Mesenteric fat pad (tissue), 1 donor: Measurements from ENCODE around the gene ZNFX1. TPM values are rescaled to one million over a fixed set of nuclear protein-coding genes. Genes with fewer than 3 reads are reported as not detected.
"Not testable (repeated sequence)": the region's sequence is repeated elsewhere in the genome, so short reads cannot be mapped to it uniquely, and the experiment has no call there.

Source experiments
- DNase-seq: peaks from one replicate; pipeline ENCODE4 v3.0.0-alpha.2; 2020; ENCODE audit warnings: low spot score
- long read RNA-seq: library from polyadenylated mRNA; unstranded; transcript quantifications from one replicate; pipeline ENCODE4 v2.0.0, GENCODE V29; 2020
- total RNA-seq: library from RNA; stranded (reverse); fragmentation: NEBNext Ultra II Directional; extraction: Animal tissue kit (Norgen Biotek cat#: 25700); gene quantifications from one replicate; pipeline ENCODE4 v1.2.1, GENCODE V29; 2021
- donor health status: DM: yes; HTN: yes; CAD: no.

ZNFX1 gene
- total RNA-seq, result 43.4 TPM
- long read RNA-seq, partial matches to known transcripts, result 234 of 288 reads
- long read RNA-seq, other reads (novel, unspliced or antisense), result 53 of 288 reads

DNA sequence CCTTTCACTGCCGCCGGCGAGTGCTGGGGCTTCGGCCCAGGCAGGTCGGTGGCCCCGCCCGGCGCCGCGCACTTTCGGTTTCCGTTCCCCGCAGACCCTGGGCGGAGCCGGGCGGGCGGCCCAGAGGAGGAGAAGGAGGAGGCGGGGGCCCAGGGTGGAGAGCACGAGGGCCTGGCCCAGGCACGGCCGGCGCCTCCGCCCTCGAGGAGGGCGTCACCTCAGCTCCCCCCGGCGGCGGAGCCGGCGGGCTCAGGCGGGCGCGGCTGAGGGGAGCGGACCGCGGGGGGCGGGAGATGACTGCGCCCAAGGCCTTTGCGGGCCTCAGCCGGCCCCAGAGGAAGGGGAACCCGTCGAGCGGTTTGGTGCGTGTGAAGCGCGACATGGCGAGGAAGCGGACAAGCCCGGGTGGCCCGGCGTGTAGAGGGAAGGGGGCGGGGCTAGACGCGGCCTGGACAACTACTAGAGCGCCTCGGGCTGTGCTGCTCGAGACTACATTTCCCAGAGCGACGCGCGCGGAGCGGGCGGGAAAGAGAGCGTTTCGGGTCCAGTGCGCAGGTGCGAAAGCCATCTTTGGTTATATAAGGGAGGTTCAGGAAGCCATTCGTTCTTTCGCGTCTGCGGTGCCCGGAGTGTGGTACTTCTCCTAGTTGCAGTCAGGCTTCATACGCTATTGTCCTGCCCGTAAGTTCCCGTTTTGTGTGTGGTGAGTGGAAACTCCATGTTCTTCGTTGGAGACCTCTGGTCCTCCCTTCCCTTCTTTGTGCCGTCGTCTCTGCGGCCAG, at the start of gene ZNFX1:
TSS of gene ZNFX1 (minus strand) at position 22 of the 782 bp plus-strand sequence. CDS start 2,218 bp downstream, outside the sequence.
- DNase-seq, result peak; percentile 99

DNA sequence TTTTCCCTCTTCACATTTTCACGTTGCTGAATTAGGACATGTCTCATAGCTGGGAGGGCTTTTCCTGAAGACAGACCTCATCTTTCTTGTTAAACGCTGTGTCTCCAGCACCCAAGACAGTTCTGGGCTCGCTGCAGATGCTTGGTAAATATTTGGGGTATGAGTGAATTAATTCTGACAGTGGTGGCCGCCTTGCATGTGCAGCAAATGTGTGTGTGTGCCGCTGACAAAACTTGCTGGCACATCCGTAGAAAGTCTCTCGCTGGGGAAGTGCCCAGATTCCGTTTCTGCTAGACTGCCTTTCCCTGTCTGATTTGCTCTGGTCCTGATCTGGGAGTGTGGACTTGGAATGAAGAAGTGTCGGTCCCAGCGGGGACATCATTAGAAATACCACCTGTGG, 48.2 kb upstream of the ZNFX1 start:
- DNase-seq, result no peak

DNA sequence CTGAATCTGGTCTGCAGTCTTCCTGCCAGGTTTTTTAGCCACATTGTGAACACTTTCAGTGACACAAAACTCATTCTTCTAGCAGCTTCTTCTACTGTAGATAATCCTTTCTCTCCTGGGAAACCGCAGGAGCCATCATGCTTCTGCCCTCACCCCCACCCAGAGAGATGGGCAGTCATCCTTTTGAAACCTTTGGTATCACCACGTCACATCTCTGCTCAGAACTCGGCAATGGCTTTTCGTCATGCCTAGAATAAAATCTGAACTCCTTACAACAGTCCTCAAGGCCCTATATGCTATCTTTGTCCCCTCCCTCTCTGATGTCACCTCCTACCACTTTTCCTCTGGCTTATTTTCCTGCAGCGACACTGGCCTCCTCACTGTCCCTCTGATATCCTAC, 46.4 kb upstream of the ZNFX1 start:
- no peak for DNase-seq

DNA sequence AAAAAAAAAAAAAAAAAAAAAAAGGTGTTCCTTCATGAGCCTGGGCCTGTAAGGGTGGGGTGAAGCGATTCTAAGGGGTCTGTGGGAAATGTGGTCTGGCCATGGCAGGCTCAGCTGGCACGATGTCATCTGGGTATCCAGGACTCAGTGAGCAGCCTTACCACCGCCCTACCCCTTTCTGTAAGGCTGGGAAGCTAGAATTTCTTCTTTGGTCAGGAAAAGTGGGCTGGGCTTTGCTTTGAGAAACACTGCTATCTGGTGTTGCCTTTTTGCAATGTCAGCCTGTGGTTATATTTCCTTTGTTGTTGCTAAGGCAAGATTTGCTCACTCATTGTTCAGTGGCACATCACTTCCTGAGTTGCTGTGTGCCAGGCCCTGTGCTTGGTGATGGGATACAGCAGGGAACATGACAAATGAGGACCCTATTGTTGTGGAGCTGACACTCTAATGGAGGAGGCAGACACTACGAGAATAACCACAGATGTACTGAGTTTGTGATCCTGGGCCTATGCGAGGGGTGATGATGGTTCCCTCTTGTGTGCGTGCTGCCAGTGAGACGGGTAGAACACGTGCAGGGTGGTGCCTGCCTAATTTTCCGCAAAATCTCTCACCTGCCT, 45.9 kb upstream of the ZNFX1 start:
- no peak for DNase-seq

DNA sequence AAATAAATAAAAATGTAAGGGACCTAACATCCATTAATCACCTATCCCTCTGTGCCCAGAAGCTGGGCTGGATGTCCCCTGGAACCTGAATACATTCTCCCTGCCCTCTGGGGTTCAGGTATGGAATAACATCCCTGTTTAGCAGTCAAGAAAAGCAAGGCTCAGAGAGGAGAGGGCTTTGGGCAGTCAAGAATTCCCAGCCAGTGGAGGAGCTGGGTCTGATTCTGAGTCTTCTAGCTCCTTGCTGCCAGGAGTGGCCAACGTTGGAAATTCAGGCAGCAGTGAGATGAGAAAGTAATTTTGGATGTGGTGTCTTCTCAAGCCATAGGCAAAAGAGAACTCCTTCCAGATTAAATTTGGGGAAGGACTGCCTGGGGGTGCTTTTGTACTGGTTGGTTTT, 42.6 kb upstream of the ZNFX1 start:
- DNase-seq, result no peak

DNA sequence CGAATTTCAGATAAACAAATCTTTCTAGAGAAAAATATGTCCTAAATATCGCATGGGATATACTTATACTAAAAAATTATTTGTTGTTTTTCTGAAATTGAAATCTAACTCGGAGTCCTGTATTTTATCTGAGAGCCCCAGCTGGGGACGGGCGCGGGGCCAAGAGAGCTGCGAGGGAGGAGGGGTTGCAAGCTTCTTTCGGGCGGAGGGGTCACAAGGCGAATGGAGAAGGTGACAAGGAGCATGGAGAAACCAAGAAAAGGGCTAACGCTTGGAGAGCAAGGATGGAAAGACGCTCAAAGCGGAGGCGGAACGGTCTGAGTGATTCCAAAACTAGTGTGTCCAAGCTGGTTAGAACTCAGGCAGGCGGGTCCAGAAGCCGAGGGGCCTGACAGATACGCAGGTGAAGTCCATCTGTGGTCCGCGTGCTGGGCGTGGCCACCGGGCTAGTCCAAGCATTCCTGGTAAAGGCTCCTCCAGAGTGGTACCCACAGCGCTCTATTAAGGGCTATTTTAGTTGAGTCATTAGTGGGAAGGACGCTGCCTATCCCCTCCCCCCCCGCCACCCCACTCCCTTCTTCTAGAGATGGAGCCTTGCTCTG, 41.5 kb upstream of the ZNFX1 start:
- no peak for DNase-seq

DNA sequence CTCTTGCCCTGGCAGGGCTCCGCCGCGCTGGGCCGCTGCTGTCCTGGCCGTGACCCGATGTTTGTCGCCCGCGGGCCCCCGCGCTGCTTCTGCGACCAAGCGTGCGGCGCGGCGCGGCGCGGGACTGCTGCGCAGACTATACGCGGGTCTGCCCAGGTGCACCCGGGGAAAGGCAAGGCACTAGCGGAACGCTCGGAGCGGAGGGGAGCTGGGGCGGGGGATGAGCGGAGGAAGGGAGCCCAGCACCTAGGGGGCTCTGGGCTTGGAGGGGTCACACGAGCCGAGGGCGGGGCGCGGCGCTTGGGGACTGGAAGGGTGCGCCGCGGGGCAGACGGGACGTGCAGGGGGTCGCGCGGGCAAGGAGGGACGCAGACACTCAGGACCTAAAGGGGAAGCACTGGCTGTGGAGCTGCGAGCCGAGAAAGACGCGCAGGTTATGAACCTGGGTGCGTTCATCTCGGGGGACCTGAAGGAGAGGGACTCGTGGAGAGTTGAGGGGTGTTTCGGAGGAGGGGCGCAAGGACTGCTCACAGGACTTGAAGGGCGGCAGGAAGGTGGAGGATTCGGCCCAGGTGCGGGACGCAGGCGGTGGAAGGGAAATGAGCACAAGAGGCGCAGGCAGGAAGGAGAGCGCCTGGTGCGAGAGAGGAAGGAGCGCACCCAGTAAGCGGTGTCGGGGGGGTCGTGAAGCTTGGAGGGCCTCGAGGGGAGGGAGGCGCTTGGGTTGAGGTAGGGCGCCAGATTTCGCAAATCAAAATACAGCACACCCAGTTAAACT, 40.8 kb upstream of the ZNFX1 start:
- DNase-seq, result no peak

DNA sequence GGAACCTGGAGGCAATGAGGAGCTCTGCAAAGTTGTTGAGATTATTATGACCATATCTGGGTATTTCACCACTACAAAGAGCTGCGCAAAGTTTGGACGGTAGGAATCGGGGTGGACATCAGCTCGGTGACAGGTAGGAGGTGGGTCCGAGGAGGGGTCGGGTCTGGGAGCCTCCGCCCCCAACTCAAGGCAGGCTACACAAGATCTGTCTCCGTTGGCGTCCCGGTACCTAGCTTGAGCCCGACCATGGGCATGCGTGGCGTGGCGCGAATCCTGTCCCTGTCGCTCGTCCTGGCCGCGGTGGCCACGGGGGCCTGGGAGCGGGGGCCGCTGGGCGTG, 40.2 kb upstream of the ZNFX1 start:
- no peak for DNase-seq

DNA sequence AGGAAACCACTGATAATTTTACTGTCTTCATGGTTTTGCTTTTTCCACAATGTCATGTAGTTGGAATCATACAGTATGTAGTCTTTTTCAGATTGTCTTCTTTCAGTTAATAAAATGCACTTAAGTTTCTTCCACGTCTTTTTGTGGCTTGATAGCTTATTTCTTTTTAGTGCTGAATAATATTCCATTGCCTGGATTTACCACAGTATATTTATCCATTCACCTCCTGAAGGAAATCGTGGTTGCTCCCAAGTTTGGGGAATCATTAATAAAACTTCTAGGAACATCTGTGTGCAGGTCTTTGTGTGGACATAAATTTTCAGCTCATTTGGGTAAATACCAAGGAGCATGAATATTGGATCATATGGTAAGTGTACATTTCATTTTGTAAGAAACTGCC, 38.8 kb upstream of the ZNFX1 start:
- DNase-seq, result no peak

DNA sequence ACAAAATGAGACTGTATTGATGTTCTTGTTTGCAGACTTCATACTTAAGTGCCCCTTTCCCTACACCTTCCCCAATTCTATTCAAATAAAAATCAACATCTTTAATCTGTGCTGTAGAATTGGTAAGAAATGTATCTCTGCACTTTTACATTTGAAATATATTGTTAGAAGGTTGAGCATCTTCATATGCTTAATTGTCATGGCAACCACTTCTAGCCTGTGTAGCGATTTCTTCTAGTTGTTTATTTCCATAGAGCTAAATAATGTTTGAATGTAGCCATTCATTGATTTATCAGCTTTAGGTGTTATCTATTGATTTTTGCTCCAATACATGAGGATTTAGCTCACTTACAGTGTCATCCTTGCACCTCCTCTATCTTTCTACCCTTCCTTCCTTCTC, 37.7 kb upstream of the ZNFX1 start:
- no peak for DNase-seq

DNA sequence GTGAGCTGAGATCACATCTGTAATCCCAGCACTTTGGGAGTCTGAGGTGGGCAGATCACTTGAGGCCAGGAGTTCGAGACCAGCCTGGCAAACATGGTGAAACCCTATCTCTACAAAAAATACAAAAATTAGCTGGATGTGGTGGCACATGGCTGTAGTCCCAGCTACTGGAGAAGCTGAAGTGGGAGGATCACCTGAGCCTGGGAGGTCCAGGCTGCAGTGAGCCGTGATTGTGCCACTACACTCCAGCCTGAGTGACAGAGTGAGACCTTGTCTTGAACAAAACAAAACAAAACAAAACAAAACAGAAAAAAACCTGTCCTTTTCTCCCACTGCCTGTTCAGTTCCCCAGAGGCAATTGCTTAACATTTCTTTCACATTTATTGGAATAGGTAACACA, 36.2 kb upstream of the ZNFX1 start:
- DNase-seq, result not testable (repeated sequence)

DNA sequence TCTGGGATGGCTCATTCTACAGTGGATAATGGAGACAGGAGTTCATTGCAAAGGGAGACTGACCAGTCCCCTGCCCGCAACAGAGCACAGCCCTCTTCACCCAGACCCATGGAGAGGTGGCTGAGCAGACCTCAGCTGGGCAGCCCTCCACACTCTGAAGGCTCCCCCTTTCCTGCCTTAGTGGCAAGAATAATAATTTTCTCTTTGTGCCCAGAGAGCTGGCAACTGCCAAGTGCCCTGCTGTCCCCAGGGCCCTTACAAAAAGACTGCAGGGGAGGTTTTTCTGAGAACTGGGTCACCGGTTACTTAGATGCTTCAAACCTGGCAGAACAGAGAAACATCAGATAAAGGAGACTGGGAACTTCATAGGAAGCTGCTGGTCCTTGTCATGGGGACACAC, 35.4 kb upstream of the ZNFX1 start:
- no peak for DNase-seq

DNA sequence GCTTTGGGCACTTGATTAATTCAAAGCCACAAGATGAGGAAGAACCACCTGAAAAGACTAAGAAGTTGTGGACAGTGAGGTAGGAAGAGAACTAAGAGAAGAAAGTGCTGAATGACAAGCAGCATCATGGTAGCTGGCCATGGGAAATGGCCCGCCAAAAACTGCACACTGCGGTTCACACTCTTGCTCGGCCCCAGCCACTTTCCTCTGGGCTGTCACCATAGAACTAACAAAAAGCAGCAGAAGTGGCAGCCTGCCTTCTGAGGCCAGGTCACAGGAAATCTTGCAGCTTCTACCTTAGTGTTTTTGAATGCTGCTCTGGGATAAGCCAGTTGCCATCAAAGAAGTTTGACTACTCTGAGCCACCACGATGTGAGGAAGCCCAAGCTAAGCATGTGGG, 34.8 kb upstream of the ZNFX1 start:
- no peak for DNase-seq

DNA sequence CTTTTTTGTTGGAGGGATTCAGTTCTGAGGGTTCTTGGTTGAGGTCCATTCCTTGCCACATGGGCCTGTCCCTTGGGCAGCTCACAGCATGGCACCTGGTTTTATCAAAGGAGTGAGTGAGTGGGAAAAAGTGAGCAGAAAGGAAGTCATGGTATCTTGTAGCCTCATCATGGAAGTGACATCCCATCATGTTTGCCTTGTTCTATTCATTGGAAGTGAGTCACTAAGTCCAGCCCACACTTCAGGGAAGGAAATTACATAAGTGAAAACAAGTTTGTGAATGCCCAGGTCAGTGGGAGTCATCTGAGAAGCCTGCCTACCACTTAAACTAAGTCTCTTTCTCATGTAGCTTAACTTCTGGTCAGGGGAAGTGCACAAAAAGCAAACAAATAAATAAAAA, 32.8 kb upstream of the ZNFX1 start:
- DNase-seq, result no peak

DNA sequence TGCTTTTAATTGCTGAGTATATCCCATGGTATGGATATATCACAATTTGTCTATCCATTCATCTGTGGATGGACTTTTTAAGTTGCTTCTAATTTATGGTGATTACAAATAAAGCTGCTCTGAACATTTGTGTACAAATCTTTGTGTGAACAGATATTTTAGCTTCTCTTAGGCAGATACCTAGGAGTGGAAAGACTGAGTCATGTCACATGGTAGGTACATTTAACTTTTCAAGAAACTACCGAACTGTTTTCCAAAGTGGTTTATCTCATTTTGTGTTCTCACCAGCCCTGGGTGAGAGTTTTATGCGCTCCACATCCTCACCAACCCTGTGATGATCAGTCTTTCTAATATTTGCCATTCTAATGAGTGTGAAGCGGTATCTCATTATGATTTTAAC, 31.0 kb upstream of the ZNFX1 start:
- no peak for DNase-seq

DNA sequence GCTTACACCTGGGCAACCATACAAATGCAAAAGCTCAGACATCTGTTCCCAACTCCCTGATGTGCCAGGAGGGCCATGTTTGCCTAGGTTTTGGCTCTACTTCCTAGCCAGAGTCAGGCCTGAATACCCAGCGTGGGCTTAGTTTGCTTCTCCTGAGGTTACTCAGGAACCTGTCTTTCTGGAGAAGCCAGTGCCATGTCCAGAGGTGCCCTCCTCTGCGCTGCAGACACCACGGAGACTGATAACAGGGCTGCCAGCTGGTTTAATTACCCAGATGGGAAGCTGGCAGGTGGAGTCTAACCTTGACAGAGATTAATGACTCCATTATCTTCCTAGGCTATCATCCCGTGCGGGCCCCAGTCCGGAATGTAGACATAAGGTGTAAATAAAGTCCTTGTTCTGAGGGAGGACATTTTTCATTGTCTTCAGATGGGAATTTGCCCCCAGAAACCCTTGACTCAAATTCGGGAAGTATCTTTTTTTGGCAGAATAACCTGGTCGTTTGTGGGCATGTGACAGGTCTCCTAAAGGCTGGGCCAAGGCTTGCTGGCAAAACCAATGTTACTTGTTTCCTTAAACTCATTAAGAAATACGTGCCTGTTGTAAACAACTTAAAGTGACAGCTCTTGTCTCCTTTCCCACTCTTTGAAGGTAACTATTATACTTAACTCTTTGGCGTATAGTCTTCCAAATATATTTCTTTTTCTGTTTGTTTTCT, 29.2 kb upstream of the ZNFX1 start:
- no peak for DNase-seq

DNA sequence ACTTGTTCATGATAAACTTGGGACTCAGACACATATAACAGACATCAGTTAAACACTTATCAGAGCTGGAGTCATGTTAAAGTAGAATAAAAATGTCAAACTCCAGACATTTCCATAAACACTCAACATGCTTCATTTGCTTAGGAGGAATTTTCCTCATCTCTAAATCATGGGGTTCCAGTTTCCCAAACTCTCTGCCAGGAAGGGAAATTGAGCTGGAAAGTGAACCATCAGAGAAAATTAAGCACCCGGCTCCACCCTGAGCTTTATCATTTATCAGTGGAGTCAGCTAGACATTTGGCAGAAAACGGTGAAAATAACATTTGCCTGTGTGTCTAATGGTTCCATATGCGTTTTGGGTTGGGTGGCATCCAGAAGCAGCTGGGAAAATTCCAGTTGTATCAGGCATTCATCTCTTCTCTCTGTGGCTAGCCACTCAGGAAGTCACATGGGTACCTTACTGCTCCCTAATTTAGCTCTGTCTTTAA, 25.3 kb upstream of the ZNFX1 start:
- DNase-seq, result peak; percentile 6

DNA sequence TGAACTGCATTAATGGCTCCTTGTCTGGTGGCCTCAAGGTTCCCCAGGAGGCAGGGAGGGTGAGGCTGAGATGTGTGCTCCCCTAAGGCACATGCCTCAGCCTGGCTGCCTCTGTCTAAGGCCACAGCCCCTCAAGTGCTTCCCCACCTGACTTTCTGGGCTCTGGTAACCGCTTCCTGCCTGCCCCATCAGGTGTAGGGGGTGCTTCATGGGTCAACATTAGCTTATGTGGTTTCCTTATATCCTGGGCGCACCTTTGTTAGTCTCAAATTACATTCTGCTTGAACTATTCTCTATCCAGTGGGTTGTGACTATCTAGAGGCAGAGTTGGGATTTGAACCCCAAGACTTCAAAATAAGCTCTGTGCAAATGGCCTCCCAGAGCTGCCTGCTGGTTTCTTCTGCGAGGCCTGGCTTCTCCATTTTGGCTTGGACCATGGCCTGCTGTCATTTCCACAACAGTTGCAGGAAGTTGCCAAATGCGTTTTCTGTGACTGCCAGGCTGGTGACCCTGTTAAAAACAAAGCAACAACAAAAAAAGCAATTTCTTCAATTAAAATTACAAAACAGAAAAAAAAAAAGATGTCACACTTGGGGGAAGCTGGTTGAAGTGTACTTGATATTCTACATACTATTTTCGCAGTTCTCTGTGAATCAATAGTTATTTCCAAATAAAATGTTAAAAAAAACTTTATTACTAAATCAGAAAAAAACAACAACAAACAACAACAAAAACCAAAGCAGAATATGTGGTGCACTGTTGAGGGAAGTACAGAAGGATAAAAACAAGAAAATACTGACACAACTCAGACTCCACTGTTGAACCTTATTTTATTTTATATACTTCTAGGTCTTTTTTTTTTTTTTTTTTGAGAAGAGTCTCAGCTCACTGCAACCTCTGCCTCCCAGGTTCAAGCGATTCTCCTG, 20.0 kb upstream of the ZNFX1 start:
- DNase-seq, result peak; percentile 53

DNA sequence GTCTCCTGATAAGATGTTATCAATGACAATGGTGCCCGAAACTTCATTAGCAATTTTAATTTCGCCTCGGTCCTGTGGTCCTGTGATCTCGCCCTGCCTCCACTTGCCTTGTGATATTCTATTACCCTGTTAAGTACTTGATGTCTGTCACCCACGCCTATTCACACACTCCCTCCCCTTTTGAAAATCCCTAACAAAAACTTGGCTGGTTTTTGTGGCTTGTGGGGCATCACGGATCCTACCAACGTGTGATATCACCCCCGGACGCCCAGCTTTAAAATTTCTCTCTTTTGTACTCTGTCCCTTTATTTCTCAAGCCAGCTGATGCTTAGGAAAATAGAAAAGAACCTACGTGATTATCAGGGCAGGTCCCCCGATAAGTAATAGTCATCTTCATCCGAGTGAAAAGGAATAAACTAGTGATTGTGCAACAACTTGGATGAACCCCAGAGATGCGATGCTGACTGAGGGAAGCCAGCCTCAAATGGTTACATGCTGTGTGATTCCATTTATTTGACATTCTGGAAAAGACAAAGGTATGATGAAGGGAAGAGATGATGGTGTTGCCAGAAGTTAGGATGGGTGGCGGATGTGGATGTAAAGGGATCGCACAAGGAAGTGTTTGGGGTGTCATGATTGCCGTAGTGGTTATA, 16.3 kb upstream of the ZNFX1 start:
- DNase-seq, result peak; percentile 2
